ENCODE results near the gene ASL.

GRCh38 chr7:66082083-66082482, 6.5 kb downstream of the ASL start:
- TF ChIP-seq CTCF (IDR thresholded peaks at IDR 0.05) = no peak
- no peak for TF ChIP-seq POLR2A (IDR thresholded peaks at IDR 0.05)

Measured in body of pancreas (tissue), 4 donors.